Muscle layer of duodenum (tissue), 2 donors: ENCODE results near the gene CD200.
"Not testable (repeated sequence)": the region's sequence is repeated elsewhere in the genome, so short reads cannot be mapped to it uniquely, and the experiment has no call there.

ENCODE experiments used
- H3K27ac ChIP-seq: one replicate; pipeline ENCODE4 v1.7.0; 2013; ENCODE audit warnings: mild to moderate bottlenecking, low read length
- H3K27me3 ChIP-seq: one replicate; pipeline ENCODE4 v1.7.0; 2013; ENCODE audit warnings: low read depth, mild to moderate bottlenecking, control low read depth, low read length
- H3K36me3 ChIP-seq, 2 donors: one replicate each; pipeline ENCODE4 v1.7.0; 2013; ENCODE audit warnings: low read length in 2 of 2, control low read depth in 1 of 2, mild to moderate bottlenecking in 1 of 2; ENCODE audit not compliant: insufficient read depth in 2 of 2, control insufficient read depth in 1 of 2
- H3K4me1 ChIP-seq, 2 donors: one replicate each; pipeline ENCODE4 v1.7.0; 2013; ENCODE audit warnings: low read length in 2 of 2, mild to moderate bottlenecking in 2 of 2, control low read depth in 1 of 2, moderate library complexity in 1 of 2; ENCODE audit not compliant: insufficient read depth in 2 of 2, control insufficient read depth in 1 of 2
- H3K4me3 ChIP-seq, 2 donors: one replicate each; pipeline ENCODE4 v1.7.0; 2013; ENCODE audit warnings: low read length in 2 of 2, low read depth in 1 of 2, mild to moderate bottlenecking in 1 of 2
- H3K9me3 ChIP-seq, 2 donors: one replicate each; pipeline ENCODE4 v1.7.0; 2013; ENCODE audit warnings: low read length in 2 of 2, control low read depth in 1 of 2, mild to moderate bottlenecking in 1 of 2; ENCODE audit not compliant: control insufficient read depth in 1 of 2
- donor health status: healthy.

Gene CD200

GRCh38 chr3:112393360-112393728, 60.4 kb downstream of the CD200 start:
- H3K4me3 ChIP-seq: no peak overlapping the region
- H3K9me3 ChIP-seq: no peaks in the 10 kb centered on the region
- peaks cover 3 to 22% of the 10 kb centered on the region in 2 donors for H3K4me1 ChIP-seq
- H3K36me3 ChIP-seq: no peaks in the 10 kb centered on the region
- no peak overlapping the region for H3K27ac ChIP-seq
- no peaks in the 10 kb centered on the region for H3K27me3 ChIP-seq

- Histone ChIP-seq H3K9me3 (no peaks in the 10 kb centered on the region), H3K4me1 (peaks cover 3 to 22% of the 10 kb centered on the region in 2 donors), H3K4me3 (no peak overlapping the region), H3K27me3 (no peaks in the 10 kb centered on the region), H3K36me3 (no peaks in the 10 kb centered on the region), H3K27ac (no peak overlapping the region)
Observed at GRCh38 chr3:112394003-112394640, 61.2 kb downstream of the CD200 start.

- Histone ChIP-seq H3K36me3 (no peaks in the 10 kb centered on the region), H3K27me3 (no peaks in the 10 kb centered on the region), H3K4me1 (peaks cover 3 to 22% of the 10 kb centered on the region in 2 donors), H3K27ac (no peak overlapping the region), H3K4me3 (no peak overlapping the region), H3K9me3 (no peaks in the 10 kb centered on the region)
Observed at GRCh38 chr3:112395181-112395895, 62.4 kb downstream of the CD200 start.

GRCh38 chr3:112395896-112396290, 62.9 kb downstream of the CD200 start:
- H3K27me3 ChIP-seq: no peaks in the 10 kb centered on the region
- H3K27ac ChIP-seq: no peak overlapping the region
- no peaks in the 10 kb centered on the region for H3K36me3 ChIP-seq
- H3K9me3 ChIP-seq: no peaks in the 10 kb centered on the region
- H3K4me3 ChIP-seq: no peak overlapping the region
- H3K4me1 ChIP-seq: peaks cover 3 to 20% of the 10 kb centered on the region in 2 donors

GRCh38 chr3:112397556-112397955, 64.6 kb downstream of the CD200 start:
- Histone ChIP-seq H3K4me3 (no peak overlapping the region), H3K9me3 (no peaks in the 10 kb centered on the region), H3K36me3 (no peaks in the 10 kb centered on the region), H3K4me1 (peaks cover 0 to 12% of the 10 kb centered on the region in 2 donors), H3K27ac (no peak overlapping the region), H3K27me3 (no peaks in the 10 kb centered on the region)

GRCh38 chr3:112399064-112399463, 66.1 kb downstream of the CD200 start:
- no peak overlapping the region for H3K27ac ChIP-seq
- no peaks in the 10 kb centered on the region for H3K9me3 ChIP-seq
- no peak overlapping the region for H3K4me3 ChIP-seq
- H3K36me3 ChIP-seq: no peaks in the 10 kb centered on the region
- H3K4me1 ChIP-seq: peaks cover 0 to 11% of the 10 kb centered on the region in 2 donors
- H3K27me3 ChIP-seq: no peaks in the 10 kb centered on the region

GRCh38 chr3:112399554-112399953, 66.6 kb downstream of the CD200 start:
- H3K27me3 ChIP-seq, H3K36me3 ChIP-seq, H3K4me1 ChIP-seq, H3K4me3 ChIP-seq, H3K27ac ChIP-seq, H3K9me3 ChIP-seq: not testable (repeated sequence)

- H3K4me1 ChIP-seq, H3K27me3 ChIP-seq, H3K27ac ChIP-seq, H3K4me3 ChIP-seq, H3K36me3 ChIP-seq, H3K9me3 ChIP-seq: not testable (repeated sequence)
Observed at GRCh38 chr3:112400317-112400716, 67.4 kb downstream of the CD200 start.

GRCh38 chr3:112401617-112402016, 68.7 kb downstream of the CD200 start:
- H3K36me3 ChIP-seq: no peaks in the 10 kb centered on the region
- no peaks in the 10 kb centered on the region for H3K27me3 ChIP-seq
- no peaks in the 10 kb centered on the region for H3K4me1 ChIP-seq
- no peaks in the 10 kb centered on the region for H3K9me3 ChIP-seq
- H3K4me3 ChIP-seq: no peak overlapping the region
- H3K27ac ChIP-seq: no peak overlapping the region

GRCh38 chr3:112403103-112403502, 70.1 kb downstream of the CD200 start:
- no peaks in the 10 kb centered on the region for H3K9me3 ChIP-seq
- no peak overlapping the region for H3K27ac ChIP-seq
- no peak overlapping the region for H3K4me3 ChIP-seq
- no peaks in the 10 kb centered on the region for H3K27me3 ChIP-seq
- H3K36me3 ChIP-seq: no peaks in the 10 kb centered on the region
- H3K4me1 ChIP-seq: no peaks in the 10 kb centered on the region

GRCh38 chr3:112404924-112405549, 72.1 kb downstream of the CD200 start:
- H3K4me1 ChIP-seq, H3K4me3 ChIP-seq, H3K27me3 ChIP-seq, H3K36me3 ChIP-seq, H3K9me3 ChIP-seq, H3K27ac ChIP-seq: not testable (repeated sequence)
